Activated T-helper 9 cell treated with anti-CD3 and anti-CD28 coated beads, Interleukin-2, amount 50 U/mL, for 16 hours (primary cell): Measurements from ENCODE around the gene CACNB2.
"Not testable (repeated sequence)": the region's sequence is repeated elsewhere in the genome, so short reads cannot be mapped to it uniquely, and the experiment has no call there.

Experiments
- DNase-seq: peaks from one replicate; pipeline ENCODE4 v3.0.0-alpha.2; 2020; ENCODE audit warnings: low read depth

CACNB2 gene

GRCh38 chr10:18201877-18202276 is 61.7 kb downstream of the CACNB2 start:
- no peak for DNase-seq

DNA sequence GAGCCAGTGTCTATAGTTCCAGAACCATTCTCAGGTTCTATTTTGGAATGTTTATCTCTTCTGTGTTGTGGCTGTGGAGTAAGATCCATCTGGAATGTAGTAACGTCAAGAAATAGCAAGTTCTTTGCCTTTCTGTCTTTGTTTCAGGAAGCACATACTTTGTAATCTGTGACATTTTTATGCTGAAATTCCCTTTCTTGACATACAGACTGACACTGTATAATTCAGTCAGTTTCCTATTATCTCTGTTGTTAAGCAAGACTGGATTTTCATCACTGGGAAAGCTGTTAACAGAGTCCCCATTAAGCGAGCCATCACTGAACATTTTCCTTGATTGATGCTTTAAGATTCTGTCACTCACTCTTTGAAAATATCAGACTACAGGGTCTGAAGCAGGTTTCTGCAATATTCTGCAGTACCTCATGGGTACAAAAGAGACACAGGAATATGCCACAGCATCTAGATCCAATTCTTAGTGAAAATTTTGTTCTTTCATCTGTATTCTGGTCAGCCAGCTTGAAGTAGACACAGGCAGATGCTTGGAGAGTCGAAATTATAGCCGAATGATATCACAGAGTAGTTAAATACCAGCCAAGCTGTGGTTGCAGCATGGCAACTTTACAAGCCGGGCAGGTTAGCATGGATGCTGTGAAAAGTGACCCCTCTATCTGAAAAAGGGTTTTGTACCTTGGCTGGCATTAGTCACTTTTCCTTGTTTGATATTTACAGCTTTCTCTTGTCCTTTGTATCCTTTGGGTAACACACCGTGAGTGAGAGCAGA is 62.6 kb downstream of the CACNB2 start:
- DNase-seq, result no peak

GRCh38 chr10:18203471-18203870 is 63.2 kb downstream of the CACNB2 start:
- DNase-seq, result no peak

DNA sequence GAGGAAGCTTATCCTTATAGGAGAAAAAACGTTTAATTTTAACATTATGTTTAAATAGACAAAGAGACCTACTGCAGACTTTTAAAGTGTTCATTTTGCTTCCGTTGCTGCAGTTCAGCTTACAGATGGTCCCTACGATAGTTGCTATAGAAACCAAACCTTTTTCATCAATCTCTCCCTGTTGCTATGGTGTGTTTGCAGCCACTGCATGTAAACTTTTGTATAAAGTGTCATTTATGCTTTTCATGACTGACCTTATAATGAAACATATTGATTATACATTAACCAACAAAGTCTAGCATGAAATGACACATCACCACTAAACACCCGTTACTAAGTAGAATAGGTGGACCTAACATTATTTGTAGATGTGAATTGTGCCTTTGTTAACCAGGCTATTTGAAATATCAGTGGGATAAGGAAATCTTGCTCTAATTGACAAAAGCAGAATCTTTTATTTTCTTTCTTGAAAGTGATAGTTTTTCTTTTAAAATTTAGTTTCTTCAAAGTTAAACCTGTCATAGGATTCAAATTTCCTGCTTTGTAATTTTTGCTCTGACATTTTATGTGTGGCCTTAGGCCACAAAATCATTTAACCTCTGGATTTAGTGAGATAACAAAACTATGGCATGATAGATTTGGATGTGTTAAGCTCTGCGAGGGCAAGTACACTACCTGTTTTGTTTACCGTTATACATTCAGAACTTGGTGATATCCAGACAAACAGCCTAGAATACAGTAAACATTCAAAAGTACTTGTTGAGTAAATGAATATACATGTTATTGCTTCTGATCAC is 64.0 kb downstream of the CACNB2 start:
- no peak for DNase-seq

GRCh38 chr10:18205098-18205834 is 65.0 kb downstream of the CACNB2 start:
- DNase-seq, result no peak

GRCh38 chr10:18208186-18208585 is 68.0 kb downstream of the CACNB2 start:
- not testable (repeated sequence) for DNase-seq

DNA sequence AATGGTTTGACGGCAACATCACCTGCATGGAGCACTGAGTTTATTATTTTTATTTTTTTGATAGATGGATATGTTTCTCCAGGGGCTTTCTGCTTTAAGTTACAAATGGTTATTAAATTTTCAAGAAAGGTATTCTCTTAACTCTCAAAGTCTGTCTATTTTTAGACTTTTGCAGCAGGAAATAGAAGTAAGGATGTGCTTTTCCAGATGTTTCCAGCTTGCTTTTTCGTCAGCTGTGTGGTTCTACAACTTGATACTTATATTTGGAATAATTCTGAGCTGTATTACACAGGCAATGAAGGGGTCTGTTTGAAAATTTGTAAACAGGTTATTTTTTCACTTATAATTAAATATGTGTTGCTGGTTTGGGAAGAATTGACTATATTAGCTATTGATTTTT is 69.0 kb downstream of the CACNB2 start:
- no peak for DNase-seq

GRCh38 chr10:18210711-18211110 is 70.5 kb downstream of the CACNB2 start:
- no peak for DNase-seq

- no peak for DNase-seq
These were observed 71.6 kb downstream of the CACNB2 start for GRCh38 chr10:18211862-18212261.

DNA sequence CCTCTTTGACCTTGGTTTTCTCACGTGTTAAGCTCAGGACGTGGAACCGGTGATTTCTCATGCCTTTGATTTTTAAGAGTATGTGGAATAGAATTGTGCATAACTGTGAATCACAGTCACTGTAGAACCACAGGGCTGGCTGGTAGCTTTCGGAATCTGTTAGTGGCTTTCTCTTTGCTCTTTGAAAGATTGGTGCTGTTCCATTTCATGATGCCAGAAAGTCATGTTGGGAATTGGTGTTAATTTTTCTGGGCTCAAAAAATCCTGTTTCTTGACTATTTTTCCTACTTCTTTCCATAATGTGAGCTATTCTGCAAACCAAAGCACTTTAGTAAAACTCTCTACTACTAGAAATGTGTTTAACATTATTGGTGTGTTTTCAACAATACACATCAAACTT is 73.0 kb downstream of the CACNB2 start:
- no peak for DNase-seq

GRCh38 chr10:18214691-18215563 is 74.7 kb downstream of the CACNB2 start:
- no peak for DNase-seq

DNA sequence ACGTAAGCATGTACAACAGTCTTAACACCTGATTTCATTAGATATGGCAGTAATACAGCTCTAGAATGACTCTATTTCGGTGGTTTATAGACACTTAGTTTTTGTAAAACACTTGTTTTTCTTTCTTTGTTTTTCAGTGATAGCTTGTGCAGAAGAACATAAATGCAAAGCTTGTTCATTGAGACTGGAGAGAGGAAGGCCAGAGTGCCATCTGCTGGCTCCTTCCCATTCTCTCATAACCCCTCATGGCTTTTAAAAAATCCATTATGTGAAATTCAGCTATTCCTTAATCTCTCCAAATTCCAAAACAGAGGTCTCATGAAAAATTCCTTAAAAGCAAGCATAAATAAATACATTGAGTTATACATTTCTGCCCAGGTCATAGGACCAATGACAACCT is 76.3 kb downstream of the CACNB2 start:
- DNase-seq, result no peak

GRCh38 chr10:18217577-18217976 is 77.4 kb downstream of the CACNB2 start:
- no peak for DNase-seq

- DNase-seq, result no peak
These were observed 78.9 kb downstream of the CACNB2 start for GRCh38 chr10:18219146-18219545.

DNA sequence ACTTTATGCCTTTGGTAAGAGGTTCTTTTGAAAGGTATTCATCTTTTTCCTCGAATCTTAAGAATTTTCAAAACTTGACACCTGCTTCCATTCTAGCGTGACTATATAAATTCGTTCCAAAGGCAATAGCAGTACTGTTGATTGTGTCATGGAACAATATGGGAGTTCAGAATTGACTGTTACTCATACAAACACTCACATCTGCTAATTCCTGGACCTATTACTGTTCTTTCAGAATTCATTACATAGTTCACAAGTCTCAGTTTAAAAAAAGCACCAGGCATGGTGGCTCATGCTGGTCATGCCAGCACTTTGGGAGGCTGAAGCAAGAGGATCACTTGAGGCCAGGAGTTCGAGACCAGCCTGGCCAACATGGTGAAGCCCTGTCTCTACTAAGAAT is 80.9 kb downstream of the CACNB2 start:
- no peak for DNase-seq

- no peak for DNase-seq
These were observed 81.7 kb downstream of the CACNB2 start for GRCh38 chr10:18221882-18222281.

- no peak for DNase-seq
These were observed 82.6 kb downstream of the CACNB2 start for GRCh38 chr10:18222866-18223265.

- no peak for DNase-seq
These were observed 83.7 kb downstream of the CACNB2 start for GRCh38 chr10:18223898-18224297.

DNA sequence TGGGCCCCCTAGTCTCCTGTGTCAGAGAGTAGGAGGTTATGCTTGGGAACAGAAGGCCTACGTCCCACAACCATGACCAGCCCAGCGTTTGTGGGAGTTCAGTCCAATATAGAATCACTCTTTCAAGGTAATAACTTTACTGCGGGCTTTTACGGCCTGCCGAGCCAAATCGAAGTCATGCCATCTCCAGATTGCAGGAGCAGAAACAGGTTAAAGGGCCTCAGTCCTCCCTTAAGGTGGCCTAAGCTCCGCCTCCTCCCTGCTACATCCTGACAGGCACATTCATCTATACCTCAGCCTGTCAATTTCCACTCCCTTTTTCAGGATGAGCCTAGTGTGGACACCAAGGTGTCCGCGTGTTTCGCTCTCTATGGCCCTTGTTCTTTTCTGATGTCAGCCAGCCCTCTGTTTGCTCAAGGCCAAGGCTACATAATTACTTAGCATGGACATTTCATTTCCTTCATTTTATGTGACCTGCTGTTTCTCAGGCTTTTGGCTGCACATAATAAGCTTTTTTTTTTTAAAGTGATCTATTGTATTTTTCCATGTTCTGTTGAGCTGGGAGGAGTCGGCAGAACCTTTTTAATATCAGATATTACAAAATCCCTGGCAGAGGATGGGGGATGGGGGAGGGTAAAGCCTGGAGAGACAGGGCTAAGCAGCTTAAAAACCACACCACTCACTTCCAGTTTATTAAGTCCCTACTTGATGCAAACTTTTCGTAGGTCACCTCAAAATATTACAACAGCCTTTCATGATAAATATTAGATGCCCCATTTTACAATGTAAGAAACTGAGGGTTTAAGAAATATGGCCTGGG is 84.6 kb downstream of the CACNB2 start:
- no peak for DNase-seq

DNA sequence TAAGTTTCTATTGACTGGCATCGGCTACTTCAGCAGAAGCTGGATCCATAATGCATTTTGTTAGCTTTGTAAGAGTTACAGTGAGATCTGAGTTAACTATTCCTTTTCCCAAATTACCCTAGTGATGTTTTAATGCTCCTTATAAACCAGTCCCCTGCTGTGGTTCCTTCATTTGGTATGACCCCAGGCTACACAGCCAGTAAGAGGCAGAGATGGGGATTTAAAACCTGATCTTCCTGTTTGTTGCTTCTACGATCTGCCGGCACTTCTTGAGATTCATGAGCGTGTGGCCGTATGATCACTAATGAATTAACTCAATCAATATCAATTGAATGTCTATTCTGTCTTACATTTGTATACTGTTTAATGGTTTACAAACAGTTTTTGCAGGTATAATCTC is 86.1 kb downstream of the CACNB2 start:
- DNase-seq, result no peak

DNA sequence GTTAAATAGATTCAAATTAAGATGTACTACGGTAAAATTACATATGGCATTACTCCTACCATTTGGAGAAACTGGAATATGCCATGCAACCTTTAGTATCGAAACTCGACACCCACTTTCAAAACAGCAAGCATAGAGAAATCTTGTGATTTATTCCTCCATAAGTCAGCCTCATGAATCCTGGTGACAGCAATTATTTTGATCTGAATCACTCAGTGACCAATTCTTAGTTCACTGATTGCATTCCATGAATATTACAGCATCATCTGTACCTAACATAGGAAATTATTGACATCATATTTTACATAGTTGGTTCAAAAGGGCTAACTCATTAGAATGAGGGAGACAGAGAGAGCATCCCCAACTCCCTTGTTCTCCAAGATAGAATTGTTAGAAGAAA is 89.6 kb downstream of the CACNB2 start:
- DNase-seq, result no peak
